Measurements from ENCODE around the gene CCDC110. TPM values are rescaled to one million over a fixed set of nuclear protein-coding genes. Genes with fewer than 3 reads are reported as not detected.
A peak's percentile ranks its signal among the peaks of the same experiment; 100 is the strongest.

CCDC110 gene
- total RNA-seq, 2 donors from 2014 or later: 2.0 to 2.1 TPM

DNA sequence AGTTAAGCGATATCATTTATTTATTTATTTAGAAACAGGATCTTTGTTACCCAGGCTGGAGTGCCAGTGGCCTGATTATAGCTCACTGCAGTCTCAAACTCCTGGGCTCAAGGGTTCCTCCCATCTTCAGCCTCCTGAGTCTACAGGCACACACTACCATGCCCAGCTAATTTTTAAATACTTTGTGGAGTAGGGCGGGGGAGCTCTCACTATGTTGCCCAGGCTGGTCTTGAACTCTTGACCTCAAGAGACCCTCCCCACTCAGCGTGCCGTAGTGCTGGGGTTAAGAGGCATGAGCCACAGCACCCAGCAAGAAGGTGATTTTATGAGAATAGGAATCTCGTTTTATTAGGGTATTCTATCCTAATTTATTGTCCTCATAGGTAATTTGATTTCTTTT, 41.9 kb downstream of the CCDC110 start:
- ATAC-seq: no peak
- intact Hi-C loops (cut with DNase I, micrococcal nuclease): no loop called here
- no peak for DNase-seq

DNA sequence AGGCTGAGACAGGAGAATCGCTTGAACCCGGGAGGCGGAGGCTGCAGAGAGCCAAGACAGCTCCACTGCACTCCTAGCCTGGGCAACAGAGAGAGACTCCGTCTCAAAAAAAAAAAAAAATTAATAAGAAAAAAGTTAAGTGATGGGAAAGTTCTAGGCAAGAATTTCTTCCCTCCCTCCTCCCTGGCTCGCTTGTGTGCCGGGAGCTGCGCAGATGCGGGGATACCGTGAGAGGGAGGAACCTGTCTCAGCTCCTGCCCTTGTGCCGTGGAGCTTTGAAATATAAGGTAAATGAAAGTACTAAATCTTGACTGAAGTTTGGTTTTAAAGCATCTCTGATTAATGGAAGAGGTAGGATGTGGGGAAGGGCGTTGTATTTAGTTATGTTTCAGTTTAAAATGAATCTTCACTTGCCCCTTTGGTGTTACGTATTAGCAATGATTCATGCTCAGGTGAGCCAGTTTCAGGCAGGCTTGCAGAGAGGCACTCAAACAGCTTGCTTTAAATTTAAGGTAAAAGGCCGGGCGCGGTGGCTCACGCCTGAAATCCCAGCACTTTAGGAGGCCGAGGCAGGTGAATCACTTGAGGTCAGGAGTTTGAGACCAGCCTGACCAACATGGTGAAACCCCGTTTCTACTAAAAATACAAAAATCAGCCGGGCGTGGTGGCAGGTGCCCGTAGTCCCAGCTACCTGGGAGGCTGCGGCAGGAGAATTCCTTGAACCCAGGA, 44.4 kb downstream of the CCDC110 start:
- intact Hi-C loops (cut with DNase I, micrococcal nuclease): no loop called here
- DNase-seq (no peak), ATAC-seq (no peak)

DNA sequence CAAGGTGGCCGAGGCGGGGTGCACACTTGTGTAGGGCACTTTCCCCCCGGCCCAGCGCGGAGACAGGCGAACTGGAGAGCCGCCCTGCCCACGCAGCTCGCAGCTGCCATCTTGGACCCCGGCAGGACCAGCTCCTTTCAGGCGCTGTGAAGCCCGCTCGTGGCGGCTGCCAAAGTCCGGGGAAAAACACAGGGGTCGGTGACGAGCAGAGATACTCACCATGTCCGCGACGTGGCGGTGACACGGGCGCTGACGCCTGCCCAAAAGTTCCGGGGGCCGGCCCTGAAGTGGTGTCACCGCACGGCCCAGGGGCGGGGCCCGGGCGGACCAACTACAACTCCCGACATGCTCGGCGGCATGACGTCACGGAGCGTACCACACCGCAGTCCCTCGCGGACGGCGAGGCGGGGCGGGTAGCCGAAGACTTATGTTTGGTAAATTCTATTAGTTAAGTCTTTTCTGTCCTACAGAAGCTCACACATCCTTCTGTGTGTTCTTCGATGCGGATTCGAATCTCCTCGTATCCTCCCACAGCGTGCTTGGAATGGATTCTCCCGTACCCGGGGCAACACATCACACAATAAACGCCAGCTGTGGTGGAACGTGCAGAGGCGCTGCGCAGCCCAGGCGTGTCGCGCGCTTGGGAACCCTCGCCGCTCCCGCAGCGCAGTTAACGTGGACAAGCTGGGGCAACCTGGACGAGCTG, 45.7 kb downstream of the CCDC110 start, which contains the start of gene UFSP2:
Gene UFSP2 (minus strand): TSS at position 318 of the 706 bp plus-strand sequence. CDS start 96 bp downstream, at position 222.
- ATAC-seq (peak; percentile 95), DNase-seq (peak; percentile 84 to 93)
- intact Hi-C loops (cut with DNase I, micrococcal nuclease): no loop called here

DNA sequence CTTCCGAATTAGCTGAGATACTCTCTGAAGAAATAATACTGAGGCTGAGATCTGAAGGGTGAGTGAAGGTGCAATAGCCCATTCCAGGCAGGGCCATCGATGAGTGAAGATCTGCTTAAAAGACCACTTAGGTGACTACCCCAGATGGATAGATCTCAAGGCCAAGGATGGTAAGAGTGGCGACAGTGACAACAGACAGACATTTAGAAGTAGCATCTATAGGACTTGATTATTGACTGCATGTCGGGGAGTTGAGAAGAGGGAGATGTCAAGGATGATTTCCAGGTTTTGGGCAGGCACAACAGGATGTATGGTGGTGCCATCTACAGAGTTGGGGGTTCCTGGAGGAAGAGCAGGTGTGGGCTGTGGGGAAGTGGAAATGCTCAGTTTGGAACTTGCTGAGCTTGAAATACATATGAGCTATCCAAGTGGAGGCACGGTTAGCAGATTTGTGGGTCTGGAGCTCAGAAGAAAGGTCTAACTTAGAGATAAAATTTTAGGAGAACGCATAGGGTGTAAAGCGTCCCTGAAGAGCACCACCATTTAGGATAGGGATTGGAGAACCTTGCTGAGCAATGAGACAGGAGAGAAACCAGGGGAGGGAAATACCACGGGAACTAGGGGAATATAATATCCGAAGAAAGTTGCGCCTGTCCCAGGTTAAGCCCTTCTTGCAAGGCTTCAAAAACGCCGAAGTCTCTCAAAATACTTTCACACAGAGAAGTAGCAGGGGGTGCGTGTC, 46.5 kb downstream of the CCDC110 start:
- DNase-seq: peak in 1 of 2 donors; percentile 14
- ATAC-seq: peak; percentile 37
- intact Hi-C loops (cut with DNase I, micrococcal nuclease): no loop called here

DNA sequence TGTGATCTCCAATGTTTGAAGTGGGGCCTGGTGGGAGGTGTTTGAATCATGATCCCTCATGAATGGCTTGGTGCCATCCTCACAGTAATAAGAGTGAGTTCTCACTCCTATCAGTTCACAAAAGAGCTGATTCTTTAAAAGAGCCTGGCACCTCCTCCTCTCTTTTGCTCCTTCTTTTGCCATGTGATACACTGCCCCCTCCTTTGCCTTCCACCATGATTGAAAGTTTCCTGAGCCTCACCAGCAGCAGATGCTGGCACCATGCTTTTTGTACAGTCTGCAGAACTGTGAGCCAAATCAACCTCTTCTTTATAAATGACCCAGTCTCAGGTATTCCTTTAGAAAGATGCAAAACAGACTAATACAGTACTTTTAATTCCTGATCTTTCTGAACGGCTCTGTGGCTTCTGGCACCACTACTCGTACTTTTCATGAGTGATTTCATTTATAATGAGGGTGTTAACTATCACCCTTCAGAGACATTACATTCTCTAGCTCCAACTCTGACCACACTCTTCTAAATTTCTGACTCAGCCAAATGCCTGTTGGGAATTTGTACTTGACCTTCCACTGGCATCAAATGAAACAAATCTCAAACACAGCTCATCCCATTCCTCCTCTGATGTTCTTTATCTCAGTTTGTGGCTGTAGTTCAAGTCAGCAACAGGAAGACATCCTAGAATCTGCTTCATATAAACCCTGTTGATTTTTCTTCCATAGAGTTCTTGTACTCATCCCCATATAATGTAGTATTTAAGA, 50.0 kb downstream of the CCDC110 start:
- DNase-seq: no peak
- intact Hi-C loops (cut with DNase I, micrococcal nuclease): no loop called here
- no peak for ATAC-seq

DNA sequence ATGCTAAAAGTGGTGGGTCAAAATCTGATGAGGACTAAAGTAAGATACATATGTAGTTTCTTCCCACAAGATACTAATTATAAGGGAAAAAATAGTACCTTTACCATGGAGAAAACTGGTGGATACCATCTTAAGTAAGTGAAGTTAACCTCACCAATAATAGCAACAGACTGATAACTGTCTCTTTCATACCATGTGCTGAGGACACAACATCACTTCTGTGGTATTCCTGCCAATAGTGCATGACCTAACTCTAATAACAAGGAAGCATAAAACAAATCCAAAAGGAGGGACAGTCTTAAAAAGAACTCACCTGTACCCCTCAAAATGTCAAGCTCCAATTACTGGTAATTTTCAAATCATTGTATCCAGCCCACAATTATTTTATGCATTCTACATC, 54.6 kb downstream of the CCDC110 start:
- no peak for ATAC-seq
- DNase-seq: no peak
- intact Hi-C loops (cut with DNase I, micrococcal nuclease): no loop called here

DNA sequence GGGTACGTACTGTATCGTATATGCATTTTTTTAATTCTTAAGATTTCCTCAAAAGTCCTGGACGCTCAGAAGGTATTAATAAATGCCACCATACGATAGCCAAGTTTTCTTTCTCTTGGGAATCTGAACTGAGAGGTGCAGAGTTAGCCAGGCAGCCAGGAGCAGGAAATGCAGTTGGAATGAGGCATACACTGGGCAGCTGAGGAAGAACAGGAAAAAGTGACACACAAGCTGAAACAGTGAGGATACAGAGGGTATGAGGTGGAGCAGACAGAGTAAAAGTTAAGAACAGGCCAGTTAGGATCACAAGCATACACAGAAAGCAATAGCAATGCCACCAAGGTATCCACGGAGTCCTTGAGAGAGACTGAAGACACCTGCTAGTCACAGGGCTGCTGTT, 59.1 kb downstream of the CCDC110 start:
- no peak for ATAC-seq
- intact Hi-C loops (cut with DNase I, micrococcal nuclease): no loop called here
- no peak for DNase-seq

DNA sequence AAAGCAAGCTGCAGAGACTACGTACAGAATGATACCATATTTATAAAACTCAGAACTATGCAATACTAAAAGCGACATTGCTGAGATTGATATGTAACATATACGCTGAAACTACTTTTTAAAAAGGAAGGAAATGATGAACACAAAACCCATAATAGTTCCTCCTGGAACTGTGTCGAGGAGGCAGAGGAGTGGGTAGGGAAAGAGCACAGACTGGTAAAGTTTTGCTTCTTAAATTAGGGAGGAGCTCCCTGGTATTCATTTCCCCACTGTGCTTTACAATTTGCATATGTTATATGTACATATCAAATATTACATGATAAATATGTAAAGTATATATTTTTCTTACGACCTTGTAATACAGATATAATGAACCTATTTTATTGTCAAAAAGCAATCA, 59.7 kb downstream of the CCDC110 start:
- ATAC-seq: no peak
- intact Hi-C loops (cut with DNase I, micrococcal nuclease): no loop called here
- no peak for DNase-seq

DNA sequence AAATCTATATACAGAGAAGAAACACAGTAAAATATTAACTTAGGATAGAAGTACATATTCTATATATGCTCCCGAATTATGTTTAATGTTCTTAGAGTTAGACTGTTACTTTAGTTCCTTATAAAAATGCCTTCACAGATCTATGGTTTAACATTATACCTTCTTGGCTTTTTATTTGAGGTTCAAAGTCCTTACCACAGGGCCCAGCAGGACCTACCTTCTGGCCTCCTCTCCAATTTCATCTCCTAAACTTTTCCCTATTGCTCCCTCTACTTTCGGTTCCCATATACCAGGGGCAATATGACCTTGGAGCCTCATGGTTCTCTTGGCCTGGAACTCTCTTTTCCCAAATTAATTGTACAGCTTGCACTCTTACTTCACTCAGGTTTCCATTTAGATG, 63.1 kb downstream of the CCDC110 start:
- ATAC-seq (peak; percentile 70), DNase-seq (no peak)
- intact Hi-C loops (cut with DNase I, micrococcal nuclease): no loop called here

DNA sequence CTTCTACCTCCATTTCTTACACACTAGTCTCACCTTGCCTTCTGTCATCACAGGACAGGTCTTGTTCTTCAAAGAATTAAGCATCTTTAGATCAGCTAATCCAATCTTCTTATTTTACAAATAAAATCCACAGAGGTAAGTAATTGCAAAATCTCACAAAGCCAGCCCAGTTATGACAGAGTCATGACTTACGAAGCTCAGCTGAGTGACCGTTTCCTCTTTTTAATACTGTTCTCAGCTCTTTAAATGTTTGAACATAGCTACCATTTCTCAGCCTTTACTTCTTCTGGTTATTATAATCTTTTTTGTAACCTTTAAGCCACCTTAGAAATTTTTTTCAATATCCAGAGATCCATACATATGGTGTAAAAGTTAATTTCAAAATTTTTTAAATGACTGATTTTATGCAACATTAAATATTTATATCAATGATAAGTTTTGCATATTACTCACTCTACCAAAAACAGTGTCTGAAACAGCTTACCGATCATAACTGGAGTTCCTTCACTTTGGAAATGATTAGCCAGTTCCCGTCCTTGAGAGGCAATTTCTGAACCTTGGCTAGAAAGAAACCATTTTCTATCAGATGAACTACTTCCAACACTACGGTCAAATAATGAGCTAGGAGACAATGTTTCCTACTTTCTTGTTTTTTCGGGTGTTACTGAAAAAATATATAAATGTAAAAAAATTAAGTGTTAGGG, 66.1 kb downstream of the CCDC110 start:
- DNase-seq (no peak), ATAC-seq (no peak)
- intact Hi-C loops (cut with DNase I, micrococcal nuclease): no loop called here

DNA sequence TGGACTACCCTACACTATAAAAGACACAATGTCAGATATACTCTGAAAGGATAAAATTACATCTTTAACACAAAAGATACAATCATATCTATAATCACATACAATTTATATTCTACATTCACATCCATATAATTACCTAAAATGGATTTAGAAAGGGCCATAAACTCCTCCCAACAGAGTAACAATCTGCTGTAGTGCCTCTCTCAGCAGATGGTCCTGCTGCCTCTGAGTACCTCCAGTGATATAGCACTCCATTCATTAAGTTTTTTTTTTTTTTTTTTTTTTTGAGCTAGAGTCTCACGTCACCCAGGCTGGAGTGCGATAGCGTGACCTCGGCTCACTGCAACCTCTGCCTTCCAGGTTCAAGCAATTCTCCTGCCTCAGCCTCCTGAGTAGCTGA, 67.5 kb downstream of the CCDC110 start:
- intact Hi-C loops (cut with DNase I, micrococcal nuclease): no loop called here
- no peak for ATAC-seq
- DNase-seq: no peak

DNA sequence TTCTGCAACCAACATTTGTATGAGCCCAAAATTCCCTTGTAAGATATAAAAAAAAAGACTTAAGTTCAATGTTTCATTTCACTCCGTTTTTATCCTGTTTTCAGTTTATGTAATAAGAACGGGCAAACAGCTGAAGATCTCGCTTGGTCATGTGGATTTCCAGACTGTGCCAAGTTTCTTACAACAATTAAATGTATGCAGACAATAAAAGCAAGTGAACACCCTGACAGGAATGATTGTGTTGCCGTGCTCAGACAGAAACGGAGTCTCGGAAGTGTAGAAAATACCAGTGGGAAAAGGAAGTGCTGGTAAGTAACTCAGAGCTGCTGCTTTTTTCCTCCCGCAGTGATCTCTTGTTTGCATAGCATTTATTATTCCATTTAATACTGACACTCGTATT, 72.1 kb downstream of the CCDC110 start:
- intact Hi-C loops (cut with DNase I, micrococcal nuclease): loop anchor here in 1 of 2 donors (10.0 kb wide), 1 partner anchor 215 kb away; no protein-coding TSS in a partner anchor
- peak in 1 of 2 donors; percentile 43 for DNase-seq

DNA sequence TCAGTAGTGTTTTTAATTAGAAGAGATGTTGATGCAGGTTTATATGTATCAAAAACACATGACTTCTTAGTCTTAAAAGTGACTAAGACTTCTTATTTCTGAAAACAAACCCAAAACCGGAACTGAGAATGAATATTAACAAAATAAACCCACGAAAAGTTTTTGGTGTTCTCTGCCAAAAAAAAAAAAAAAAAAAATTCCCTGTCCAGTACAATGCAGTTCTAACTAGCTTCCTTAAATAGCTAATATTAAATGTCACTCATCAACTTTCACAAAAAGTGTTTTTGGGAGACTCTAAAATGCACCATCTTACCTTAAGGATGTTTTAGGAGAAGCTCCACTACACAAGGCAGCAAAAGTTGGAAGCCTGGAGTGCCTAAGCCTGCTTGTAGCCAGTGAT, 72.9 kb downstream of the CCDC110 start:
- DNase-seq: no peak
- no peak for ATAC-seq
- intact Hi-C loops (cut with DNase I, micrococcal nuclease): loop anchor here in 1 of 2 donors (10.0 kb wide), 1 partner anchor 214 kb away; no protein-coding TSS in a partner anchor

More for the DNA sequence above, 72.1 kb downstream of the CCDC110 start:
- peak; percentile 8 for ATAC-seq

DNA sequence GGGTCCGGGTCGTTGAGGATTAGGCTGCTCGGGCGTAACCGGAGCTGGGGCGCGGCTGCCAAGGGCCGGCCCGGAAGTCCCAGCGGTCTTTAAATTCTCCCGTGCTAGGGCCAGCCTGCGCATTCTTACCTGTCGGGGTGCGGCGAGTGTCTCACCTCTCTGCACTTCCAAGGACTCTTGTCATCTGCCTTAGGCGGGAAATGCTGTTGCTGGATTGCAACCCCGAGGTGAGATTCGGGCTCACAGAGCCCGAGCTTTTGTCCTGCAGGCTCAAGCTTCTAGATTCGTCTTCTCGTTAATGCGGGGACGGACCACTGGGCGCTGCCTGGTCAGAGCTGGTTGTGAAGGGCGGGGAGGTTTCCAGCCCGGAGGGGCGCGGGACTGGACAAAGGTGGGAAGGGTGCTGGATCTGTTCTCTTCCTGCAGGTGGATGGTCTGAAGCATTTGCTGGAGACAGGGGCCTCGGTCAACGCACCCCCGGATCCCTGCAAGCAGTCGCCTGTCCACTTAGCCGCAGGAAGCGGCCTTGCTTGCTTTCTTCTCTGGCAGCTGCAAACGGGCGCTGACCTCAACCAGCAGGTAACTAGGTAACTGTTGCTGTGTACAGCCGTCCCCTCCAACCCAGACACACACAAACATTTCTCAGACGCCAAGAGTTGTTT, 74.7 kb downstream of the CCDC110 start, which contains the start of gene ANKRD37:
Gene ANKRD37 (plus strand): TSS at position 118 of the 662 bp plus-strand sequence. CDS start 83 bp downstream, at position 201.
- peak; percentile 39 for ATAC-seq
- intact Hi-C loops (cut with DNase I, micrococcal nuclease): loop anchor here in 1 of 2 donors (10.0 kb wide), 1 partner anchor 212 kb away; no protein-coding TSS in a partner anchor
- DNase-seq: peak; percentile 69 to 73

DNA sequence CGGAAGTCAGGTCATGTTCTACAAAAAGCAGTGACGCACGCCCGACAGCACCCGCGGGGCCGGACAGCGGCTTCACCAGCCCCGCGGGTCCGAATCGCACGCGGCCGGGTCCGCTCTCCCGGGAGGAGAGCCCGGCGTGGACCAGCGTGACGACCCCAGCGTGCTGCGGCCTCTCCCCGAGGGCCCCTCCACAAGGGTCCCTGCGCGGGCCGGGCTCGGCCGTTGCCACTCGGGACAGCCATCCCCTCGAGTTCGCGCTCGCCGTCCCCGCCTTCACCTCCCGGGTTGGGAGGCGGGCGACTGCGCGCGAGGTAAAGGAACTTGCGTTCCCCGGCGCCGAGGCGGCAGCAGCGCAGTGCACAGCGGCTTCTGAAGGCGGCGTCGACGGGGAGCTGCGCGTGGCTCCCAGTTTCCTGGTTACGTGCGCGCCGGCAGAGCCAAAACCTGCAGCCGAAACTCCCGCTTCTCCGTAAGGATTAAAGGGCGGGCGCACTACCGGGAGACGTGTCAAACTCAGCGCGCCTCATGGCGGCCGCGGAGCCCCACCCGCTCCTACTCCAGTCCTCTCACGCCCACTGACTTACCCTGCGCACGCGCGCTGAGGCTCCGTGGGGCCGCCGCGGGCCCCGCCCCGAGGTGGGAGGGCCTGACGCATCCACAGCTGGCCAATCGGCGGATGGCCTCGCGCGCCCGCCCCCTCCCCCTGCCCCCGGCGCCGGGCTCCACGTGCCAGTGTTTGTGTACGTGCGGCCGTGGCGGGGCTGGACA, 75.4 kb downstream of the CCDC110 start:
- ATAC-seq: peak; percentile 86
- DNase-seq: peak; percentile 96 to 97
- intact Hi-C loops (cut with DNase I, micrococcal nuclease): loop anchor here in 1 of 2 donors (10.0 kb wide), 1 partner anchor 211 kb away; no protein-coding TSS in a partner anchor

DNA sequence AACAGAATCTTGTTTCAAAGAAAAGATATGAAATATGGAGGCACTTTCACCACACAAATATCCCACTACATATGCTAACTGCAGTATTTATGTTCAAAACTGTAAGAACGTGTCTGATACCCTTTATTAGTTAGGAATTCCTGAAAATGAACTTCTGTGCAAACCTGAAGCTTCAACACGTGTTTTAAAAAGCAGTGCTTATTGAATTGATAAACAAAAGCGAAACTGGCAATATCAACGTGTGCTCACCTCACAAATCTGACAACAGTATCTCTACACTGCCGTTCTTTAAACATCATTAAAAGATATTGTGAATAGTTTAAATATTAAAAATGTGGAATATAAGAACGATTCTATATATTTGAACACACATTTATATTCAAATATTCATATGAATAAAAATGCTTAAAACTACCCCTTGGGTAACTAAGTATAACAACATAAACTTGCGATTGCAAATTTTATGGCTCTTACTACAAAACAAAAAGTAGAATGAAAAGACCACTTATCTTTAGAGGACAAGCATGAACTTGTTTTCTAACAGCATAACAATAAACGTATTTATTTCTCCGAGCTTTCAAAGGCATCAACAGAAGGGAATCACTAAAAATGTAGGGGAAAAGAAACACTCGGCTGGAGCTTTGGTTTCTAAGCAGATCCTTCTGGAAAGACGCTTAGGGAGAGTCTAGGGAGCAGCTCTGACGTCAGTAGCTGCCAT, 76.1 kb downstream of the CCDC110 start, which contains the start of gene LRP2BP:
Gene LRP2BP (minus strand): TSS at position 687 of the 718 bp plus-strand sequence. CDS start 17,738 bp downstream, outside the sequence.
- ATAC-seq (no peak), DNase-seq (no peak)
- intact Hi-C loops (cut with DNase I, micrococcal nuclease): loop anchor here in 1 of 2 donors (10.0 kb wide), 1 partner anchor 211 kb away; no protein-coding TSS in a partner anchor

All from left colon (tissue), 2 donors.